Activated B cell treated with CpG ODN at 0.5 μM for 24 hours (primary cell): ENCODE measurements around the gene L3MBTL3. TPM values are rescaled to one million over a fixed set of nuclear protein-coding genes. Genes with fewer than 3 reads are reported as not detected.
"Not testable (repeated sequence)": the region's sequence is repeated elsewhere in the genome, so short reads cannot be mapped to it uniquely, and the experiment has no call there.

Source experiments
- ATAC-seq: fragments of 200-7000 bp; cut with Tn5 transposase; one replicate; pipeline ENCODE4 v1.10.0; 2021; ENCODE audit warnings: low read depth, mild to moderate bottlenecking, moderate library complexity
- CTCF ChIA-PET: fragments of 350-600 bp; sonication (Branson Sonifier 250); formaldehyde crosslinking; loops from one replicate; lab custom pipeline; 2021; ENCODE audit warnings: antibody characterized with exemption; lab: Charles Lee
- POLR2A ChIA-PET: fragments of 350-600 bp; sonication (Branson Sonifier 250); formaldehyde crosslinking; loops from one replicate; lab custom pipeline; 2021; ENCODE audit warnings: antibody characterized with exemption; lab: Charles Lee
- DNase-seq: peaks from one replicate; pipeline ENCODE4 v3.0.0; 2022
- H3K27ac Mint-ChIP-seq: one replicate; pipeline ENCODE4 v1.8.0; 2020; ENCODE audit warnings: mixed read lengths
- H3K27me3 Mint-ChIP-seq: one replicate; pipeline ENCODE4 v1.8.0; 2021; ENCODE audit warnings: mixed read lengths
- H3K36me3 Mint-ChIP-seq: one replicate; pipeline ENCODE4 v1.8.0; 2021; ENCODE audit warnings: low read depth, mixed read lengths
- H3K4me1 Mint-ChIP-seq: one replicate; pipeline ENCODE4 v1.8.0; 2021; ENCODE audit warnings: mixed read lengths
- H3K4me3 Mint-ChIP-seq: one replicate; pipeline ENCODE4 v1.8.0; 2020; ENCODE audit warnings: mild to moderate bottlenecking, mixed read lengths
- H3K9me3 Mint-ChIP-seq: one replicate; pipeline ENCODE4 v1.8.0; 2020; ENCODE audit warnings: mixed read lengths
- intact Hi-C: fragments of 100-400 bp; cut with micrococcal nuclease; formaldehyde crosslinking; loops from one replicate; pipeline ENCODE4 v1.15.1; 2024
- total RNA-seq: library from RNA; stranded (reverse); gene quantifications from 2 replicates; pipeline ENCODE4 v1.2.3, GENCODE V29; 2022
- TF ChIP-seq, protein P1 (sequence below): fragments of 200-600 bp; IDR thresholded peaks from one replicate; pipeline ENCODE4 v1.8.0; 2022; ENCODE audit warnings: antibody characterized with exemption, mild to moderate bottlenecking

L3MBTL3 gene
- total RNA-seq, 1 donor from 2014 or later, result 30.4 TPM

DNA sequence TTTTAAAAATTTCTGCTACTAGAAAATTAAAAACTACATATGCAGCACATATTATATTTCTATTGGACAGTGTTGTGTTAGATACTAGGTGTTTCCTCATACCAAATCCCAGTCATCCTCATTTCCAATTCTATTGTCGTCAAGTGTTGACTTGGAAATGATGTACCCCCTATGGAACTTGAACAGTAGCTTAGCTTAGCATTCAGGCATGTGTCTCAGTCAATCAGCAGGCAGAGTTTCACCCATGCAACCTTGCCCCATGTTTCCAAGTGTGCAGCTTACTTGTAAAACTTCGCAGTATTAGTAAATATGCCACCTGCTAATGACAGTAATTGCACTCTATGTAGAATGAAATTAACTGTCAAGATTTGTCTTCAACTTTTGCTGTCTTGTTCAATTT is 144.9 kb downstream of the L3MBTL3 start:
- ATAC-seq (no peak), DNase-seq (no peak)
- no peak overlapping the region for H3K27ac Mint-ChIP-seq
- no peak overlapping the region for H3K4me3 Mint-ChIP-seq
- TF ChIP-seq, protein P1, sequence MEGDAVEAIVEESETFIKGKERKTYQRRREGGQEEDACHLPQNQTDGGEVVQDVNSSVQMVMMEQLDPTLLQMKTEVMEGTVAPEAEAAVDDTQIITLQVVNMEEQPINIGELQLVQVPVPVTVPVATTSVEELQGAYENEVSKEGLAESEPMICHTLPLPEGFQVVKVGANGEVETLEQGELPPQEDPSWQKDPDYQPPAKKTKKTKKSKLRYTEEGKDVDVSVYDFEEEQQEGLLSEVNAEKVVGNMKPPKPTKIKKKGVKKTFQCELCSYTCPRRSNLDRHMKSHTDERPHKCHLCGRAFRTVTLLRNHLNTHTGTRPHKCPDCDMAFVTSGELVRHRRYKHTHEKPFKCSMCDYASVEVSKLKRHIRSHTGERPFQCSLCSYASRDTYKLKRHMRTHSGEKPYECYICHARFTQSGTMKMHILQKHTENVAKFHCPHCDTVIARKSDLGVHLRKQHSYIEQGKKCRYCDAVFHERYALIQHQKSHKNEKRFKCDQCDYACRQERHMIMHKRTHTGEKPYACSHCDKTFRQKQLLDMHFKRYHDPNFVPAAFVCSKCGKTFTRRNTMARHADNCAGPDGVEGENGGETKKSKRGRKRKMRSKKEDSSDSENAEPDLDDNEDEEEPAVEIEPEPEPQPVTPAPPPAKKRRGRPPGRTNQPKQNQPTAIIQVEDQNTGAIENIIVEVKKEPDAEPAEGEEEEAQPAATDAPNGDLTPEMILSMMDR, result no peak
- POLR2A ChIA-PET, result no interaction called here
- H3K36me3 Mint-ChIP-seq, result no peaks in the 10 kb centered on the region
- intact Hi-C loops, result loop anchor here (5.0 kb wide), 1 partner anchor 59 kb away; the partner anchor contains the start of gene SAMD3
- peaks cover 6% of the 10 kb centered on the region for H3K4me1 Mint-ChIP-seq
- peaks cover 1% of the 10 kb centered on the region for H3K27me3 Mint-ChIP-seq
- peaks cover 5% of the 10 kb centered on the region for H3K9me3 Mint-ChIP-seq
- CTCF ChIA-PET, result no interaction called here

DNA sequence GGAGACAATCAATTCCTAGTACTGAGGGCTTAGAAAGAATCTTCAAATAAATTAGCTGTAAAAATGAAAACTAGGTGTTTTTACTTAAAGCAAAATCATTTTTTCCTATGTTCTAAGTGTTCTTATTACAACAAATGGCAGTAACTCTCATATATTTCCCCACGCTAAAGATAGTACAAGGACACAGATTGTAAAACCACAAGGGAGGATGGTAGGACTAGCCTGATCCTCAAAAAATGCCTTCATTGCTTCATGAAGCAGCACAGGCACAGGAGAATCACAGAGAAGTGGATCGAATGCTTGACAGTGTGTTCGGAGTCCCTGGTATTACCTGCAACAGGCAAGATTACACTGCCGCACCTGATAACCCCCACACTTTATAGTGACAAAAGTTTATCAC is 145.9 kb downstream of the L3MBTL3 start:
- POLR2A ChIA-PET, result no interaction called here
- Mint-ChIP-seq H3K27ac (no peak overlapping the region), H3K4me3 (no peak overlapping the region), H3K27me3 (peaks cover 1% of the 10 kb centered on the region), H3K9me3 (peaks cover 5% of the 10 kb centered on the region), H3K36me3 (no peaks in the 10 kb centered on the region), H3K4me1 (peaks cover 6% of the 10 kb centered on the region)
- intact Hi-C loops, result loop anchor here (5.0 kb wide), 1 partner anchor 58 kb away; the partner anchor contains the start of gene SAMD3
- no peak for ATAC-seq
- CTCF ChIA-PET, result no interaction called here
- TF ChIP-seq, protein P1, result no peak
- no peak for DNase-seq

DNA sequence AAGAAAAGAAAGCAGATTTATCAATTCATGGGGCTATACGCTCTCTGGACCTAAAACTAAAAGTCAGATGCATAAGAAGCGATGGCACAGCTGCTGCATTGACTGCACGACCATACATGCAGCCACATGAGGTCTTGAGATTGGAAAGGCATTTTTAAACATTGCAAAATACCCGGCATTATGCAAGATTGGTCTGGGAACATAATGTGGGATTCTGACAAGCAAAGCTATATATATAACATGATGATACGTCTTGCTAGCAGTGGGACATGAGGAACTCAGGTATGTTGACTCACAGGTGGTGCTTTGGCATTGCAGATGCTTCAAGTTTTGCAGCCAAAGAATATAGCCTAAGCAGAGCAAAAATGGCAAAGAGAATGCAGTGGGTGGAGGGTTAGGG is 149.3 kb downstream of the L3MBTL3 start:
- POLR2A ChIA-PET, result no interaction called here
- intact Hi-C loops, result no loop called here
- Mint-ChIP-seq H3K4me3 (no peak overlapping the region), H3K36me3 (no peaks in the 10 kb centered on the region), H3K4me1 (no peaks in the 10 kb centered on the region), H3K9me3 (peaks cover 13% of the 10 kb centered on the region), H3K27me3 (peaks cover 1% of the 10 kb centered on the region), H3K27ac (no peak overlapping the region)
- ATAC-seq (no peak), DNase-seq (no peak)
- CTCF ChIA-PET, result no interaction called here
- TF ChIP-seq, protein P1, result no peak

DNA sequence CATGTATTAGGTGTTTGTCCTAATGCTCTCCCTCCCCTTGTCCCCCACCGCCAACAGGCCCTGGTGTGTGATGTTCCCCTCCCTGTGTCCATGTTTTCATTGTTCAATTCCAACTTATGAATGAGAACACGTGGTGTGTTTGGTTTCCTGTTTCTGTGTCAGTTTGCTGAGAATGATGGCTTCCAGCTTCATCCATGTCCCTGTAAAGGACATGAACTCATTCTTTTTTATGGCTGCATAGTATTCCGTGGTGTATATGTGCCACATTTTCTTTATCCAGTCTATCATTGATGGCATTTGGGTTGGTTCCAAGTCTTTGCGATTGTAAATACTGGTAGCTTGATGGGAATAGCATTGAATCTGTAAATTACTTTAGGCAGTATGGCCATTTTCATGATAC is 151.8 kb downstream of the L3MBTL3 start:
- H3K9me3 Mint-ChIP-seq, H3K4me3 Mint-ChIP-seq, POLR2A ChIA-PET, ATAC-seq, H3K27ac Mint-ChIP-seq, H3K27me3 Mint-ChIP-seq, H3K4me1 Mint-ChIP-seq, CTCF ChIA-PET, intact Hi-C loops, H3K36me3 Mint-ChIP-seq, DNase-seq: not testable (repeated sequence)

DNA sequence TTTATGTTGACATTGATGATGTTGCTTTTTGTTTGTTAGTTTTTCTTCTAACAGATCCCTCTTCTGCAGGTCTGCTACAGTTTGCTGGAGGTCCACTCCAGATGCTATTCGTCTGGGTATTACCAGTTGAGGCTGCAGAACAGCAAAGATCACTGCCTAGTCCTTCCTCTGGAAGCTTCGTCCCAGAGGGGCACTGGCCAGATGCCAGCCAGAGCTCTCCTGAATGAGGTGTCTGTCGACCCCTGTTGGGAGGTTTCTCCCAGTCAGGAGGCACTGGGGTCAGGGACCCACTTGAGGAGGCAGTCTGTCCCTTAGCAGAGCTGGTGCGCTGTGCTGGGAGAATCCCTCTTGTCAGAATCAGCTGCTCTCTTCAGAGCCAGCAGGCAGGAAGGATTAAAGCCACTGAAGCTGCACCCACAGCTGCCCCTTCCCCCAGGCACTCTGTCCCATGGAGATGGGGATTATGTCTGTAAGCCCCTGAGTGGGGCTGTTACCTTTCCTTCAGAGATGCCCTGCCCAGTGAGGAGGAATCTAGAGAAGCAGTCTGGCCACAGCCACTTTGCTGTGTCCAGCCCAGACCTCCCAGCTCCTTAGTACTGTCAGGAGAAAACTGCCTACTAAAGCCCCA is 155.1 kb downstream of the L3MBTL3 start:
- H3K9me3 Mint-ChIP-seq, ATAC-seq, DNase-seq, H3K27ac Mint-ChIP-seq, intact Hi-C loops, POLR2A ChIA-PET, CTCF ChIA-PET, H3K27me3 Mint-ChIP-seq, H3K36me3 Mint-ChIP-seq, H3K4me3 Mint-ChIP-seq, H3K4me1 Mint-ChIP-seq: not testable (repeated sequence)

DNA sequence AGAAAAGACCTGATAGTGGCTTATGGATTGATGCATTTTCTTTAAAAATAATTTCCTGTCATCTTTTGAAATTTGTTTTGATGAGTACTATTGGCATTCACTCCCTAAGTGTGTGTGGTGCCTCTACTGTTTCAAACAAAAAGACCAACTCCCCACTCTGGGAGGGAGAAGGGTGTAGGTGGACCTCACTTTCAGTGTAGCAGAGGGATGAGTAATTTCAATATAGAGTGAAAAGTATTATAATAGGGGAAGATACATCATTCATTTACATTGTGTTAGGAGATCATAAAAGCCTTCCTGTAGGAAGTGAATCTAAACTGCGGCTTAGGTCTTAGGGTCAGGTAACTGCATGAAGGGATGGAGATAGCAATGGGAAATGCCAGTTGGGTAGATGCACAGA is 158.0 kb downstream of the L3MBTL3 start:
- H3K9me3 Mint-ChIP-seq, result peaks cover 3% of the 10 kb centered on the region
- no peak overlapping the region for H3K4me3 Mint-ChIP-seq
- H3K27me3 Mint-ChIP-seq, result no peaks in the 10 kb centered on the region
- TF ChIP-seq, protein P1, result no peak
- ATAC-seq (no peak), DNase-seq (no peak)
- no peak overlapping the region for H3K27ac Mint-ChIP-seq
- H3K36me3 Mint-ChIP-seq, result no peaks in the 10 kb centered on the region
- H3K4me1 Mint-ChIP-seq, result no peaks in the 10 kb centered on the region
- CTCF ChIA-PET, result no interaction called here
- intact Hi-C loops, result no loop called here
- POLR2A ChIA-PET, result no interaction called here
